H1 (cell line): Measurements from ENCODE around the gene KCNMA1.

Experiments
- CBX5 ChIP-seq: fragments of 300-800, 300-1000 bp; sonication (generic); IDR thresholded peaks from 2 replicates; pipeline ENCODE4 v1.7.1; 2016; ENCODE audit warnings: antibody characterized with exemption, low read length, low read depth
- CHD2 ChIP-seq: IDR thresholded peaks from 2 replicates; pipeline ENCODE4 v1.6.1; 2012; ENCODE audit warnings: low read length, improper control_type of control experiment
- CTCF ChIP-seq, 3 experiments: IDR thresholded peaks; 1 replicate in 2 of 3; 2 replicates in 1 of 3; pipeline versions ENCODE4 v1.5.1 to v1.6.1; 2011; ENCODE audit warnings: low read length in 3 of 3, mild to moderate bottlenecking in 3 of 3, inconsistent platforms in 2 of 3, low read depth in 1 of 3, moderate library complexity in 1 of 3; ENCODE audit not compliant: insufficient read depth in 1 of 3; ENCODE audit errors: control extremely low read depth in 1 of 3
- KDM5A ChIP-seq: fragments of 200-600 bp; IDR thresholded peaks from 2 replicates; pipeline ENCODE4 v1.7.1; 2012; ENCODE audit warnings: mild to moderate bottlenecking, low read length, inconsistent platforms, mixed read lengths
- PHF8 ChIP-seq: fragments of 200-600 bp; sonication (generic); conservative IDR thresholded peaks from 2 replicates; pipeline ENCODE4 v1.7.1; 2012; ENCODE audit warnings: low read depth, mild to moderate bottlenecking, inconsistent platforms, low read length, moderate library complexity
- POLR2AphosphoS5 ChIP-seq: IDR thresholded peaks from 2 replicates; pipeline ENCODE4 v1.6.1; 2011; ENCODE audit warnings: low read depth, low read length
- RFX5 ChIP-seq: IDR thresholded peaks from 2 replicates; pipeline ENCODE4 v1.6.1; 2011; ENCODE audit warnings: low read depth, low read length, improper control_type of control experiment, borderline replicate concordance
- TAF1 ChIP-seq: IDR thresholded peaks from 2 replicates; pipeline ENCODE4 v1.6.1; 2011; ENCODE audit warnings: mild to moderate bottlenecking, low read depth, low read length
- USF2 ChIP-seq: IDR thresholded peaks from 2 replicates; pipeline ENCODE4 v1.6.1; 2011; ENCODE audit warnings: low read length, improper control_type of control experiment
- YY1 ChIP-seq: IDR thresholded peaks from 2 replicates; pipeline ENCODE4 v1.6.1; 2011; ENCODE audit warnings: low read depth, mild to moderate bottlenecking, low read length
- ZNF274 ChIP-seq: IDR thresholded peaks from 2 replicates; pipeline ENCODE4 v1.7.0; 2012; ENCODE audit warnings: low read length, borderline replicate concordance; ENCODE audit errors: extremely low read depth

- no peak for TF ChIP-seq CBX5
- TF ChIP-seq POLR2AphosphoS5: no peak
- no peak for TF ChIP-seq TAF1
- no peak for TF ChIP-seq CTCF (IDR thresholded peaks at IDR 0.05; ENCODE audit: control extremely low read depth in 1 of 3, insufficient read depth in 1 of 3, low read depth in 1 of 3, low read length in 3 of 3)
- TF ChIP-seq CHD2: no peak
- TF ChIP-seq YY1: no peak
- TF ChIP-seq PHF8: no peak
- TF ChIP-seq RFX5: no peak
- no peak for TF ChIP-seq KDM5A
- TF ChIP-seq ZNF274: no peak
- no peak for TF ChIP-seq USF2
These were observed 565.2 kb downstream of the KCNMA1 start for GRCh38 chr10:77072361-77072835.
